H1 (cell line): ENCODE measurements around the gene GPR85.

ENCODE experiments used
- ASH2L ChIP-seq: fragments of 200-600, 300-600 bp; sonication (generic); IDR thresholded peaks from one replicate; pipeline ENCODE4 v1.7.1; 2017; ENCODE audit warnings: low read length
- EZH2 ChIP-seq: fragments of 200-600 bp; sonication (generic); IDR thresholded peaks from 2 replicates; pipeline ENCODE4 v1.7.1; 2012; ENCODE audit warnings: low read depth, mild to moderate bottlenecking, moderate library complexity, low read length, inconsistent platforms; ENCODE audit not compliant: severe bottlenecking
- GTF2F1 ChIP-seq: IDR thresholded peaks from 2 replicates; pipeline ENCODE4 v1.6.1; 2012; ENCODE audit warnings: low read depth, low read length, improper control_type of control experiment, borderline replicate concordance
- POLR2A ChIP-seq, 2 experiments: IDR thresholded peaks; 1 replicate in 1 of 2; 2 replicates in 1 of 2; pipeline ENCODE4 v1.6.1; 2011; ENCODE audit warnings: low read depth in 2 of 2, low read length in 2 of 2, mild to moderate bottlenecking in 2 of 2; ENCODE audit errors: control extremely low read depth in 1 of 2
- POLR2AphosphoS5 ChIP-seq: IDR thresholded peaks from 2 replicates; pipeline ENCODE4 v1.6.1; 2011; ENCODE audit warnings: low read depth, low read length
- SP1 ChIP-seq: IDR thresholded peaks from 2 replicates; pipeline ENCODE4 v1.6.1; 2011; ENCODE audit warnings: low read depth, low read length
- SRF ChIP-seq: IDR thresholded peaks from 2 replicates; pipeline ENCODE4 v1.6.1; 2011; ENCODE audit warnings: mild to moderate bottlenecking, low read depth, low read length, moderate library complexity
- SUZ12 ChIP-seq: fragments of 200-600 bp; sonication (generic); IDR thresholded peaks from 2 replicates; pipeline ENCODE4 v1.6.1; 2012; ENCODE audit warnings: mild to moderate bottlenecking, inconsistent platforms, low read length, moderate library complexity, mixed read lengths
- TAF1 ChIP-seq: IDR thresholded peaks from 2 replicates; pipeline ENCODE4 v1.6.1; 2011; ENCODE audit warnings: mild to moderate bottlenecking, low read depth, low read length
- TEAD4 ChIP-seq: IDR thresholded peaks from 2 replicates; pipeline ENCODE4 v1.6.1; 2012; ENCODE audit warnings: low read depth, low read length, inconsistent platforms, mixed read lengths
- YY1 ChIP-seq: IDR thresholded peaks from 2 replicates; pipeline ENCODE4 v1.6.1; 2011; ENCODE audit warnings: low read depth, mild to moderate bottlenecking, low read length
- ZNF274 ChIP-seq: IDR thresholded peaks from 2 replicates; pipeline ENCODE4 v1.7.0; 2012; ENCODE audit warnings: low read length, borderline replicate concordance; ENCODE audit errors: extremely low read depth
- TF ChIP-seq, protein P1 (sequence below), 3 experiments: IDR thresholded peaks; 1 replicate in 2 of 3; 2 replicates in 1 of 3; pipeline versions ENCODE4 v1.5.1 to v1.6.1; 2011; ENCODE audit warnings: low read length in 3 of 3, mild to moderate bottlenecking in 3 of 3, inconsistent platforms in 2 of 3, low read depth in 1 of 3, moderate library complexity in 1 of 3; ENCODE audit not compliant: insufficient read depth in 1 of 3; ENCODE audit errors: control extremely low read depth in 1 of 3

DNA sequence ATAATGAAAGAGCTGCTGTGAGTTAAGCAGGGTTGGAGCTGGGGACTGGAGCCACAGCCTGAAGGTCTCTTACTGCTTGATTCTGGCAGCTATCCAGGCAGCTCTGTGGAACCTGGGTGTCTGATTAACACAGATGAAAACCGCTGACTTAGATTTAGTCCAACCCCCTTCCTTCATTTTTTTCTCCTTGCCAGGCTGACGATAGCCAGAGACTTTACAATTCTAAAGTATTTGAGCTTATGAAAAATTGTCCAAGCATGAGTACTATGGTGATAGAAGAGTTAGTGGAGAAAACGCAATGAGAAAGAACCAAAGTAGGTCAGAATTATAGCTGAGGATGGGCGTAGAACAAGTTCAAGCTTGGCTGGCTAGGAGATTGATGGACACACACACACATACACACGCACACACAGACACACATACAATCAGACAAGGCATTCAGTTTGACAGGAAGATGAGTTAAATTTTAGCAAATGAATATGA is 13.5 kb upstream of the GPR85 start:
- TF ChIP-seq POLR2AphosphoS5 = no peak
- no peak for TF ChIP-seq SP1
- no peak for TF ChIP-seq TAF1
- TF ChIP-seq, protein P1, sequence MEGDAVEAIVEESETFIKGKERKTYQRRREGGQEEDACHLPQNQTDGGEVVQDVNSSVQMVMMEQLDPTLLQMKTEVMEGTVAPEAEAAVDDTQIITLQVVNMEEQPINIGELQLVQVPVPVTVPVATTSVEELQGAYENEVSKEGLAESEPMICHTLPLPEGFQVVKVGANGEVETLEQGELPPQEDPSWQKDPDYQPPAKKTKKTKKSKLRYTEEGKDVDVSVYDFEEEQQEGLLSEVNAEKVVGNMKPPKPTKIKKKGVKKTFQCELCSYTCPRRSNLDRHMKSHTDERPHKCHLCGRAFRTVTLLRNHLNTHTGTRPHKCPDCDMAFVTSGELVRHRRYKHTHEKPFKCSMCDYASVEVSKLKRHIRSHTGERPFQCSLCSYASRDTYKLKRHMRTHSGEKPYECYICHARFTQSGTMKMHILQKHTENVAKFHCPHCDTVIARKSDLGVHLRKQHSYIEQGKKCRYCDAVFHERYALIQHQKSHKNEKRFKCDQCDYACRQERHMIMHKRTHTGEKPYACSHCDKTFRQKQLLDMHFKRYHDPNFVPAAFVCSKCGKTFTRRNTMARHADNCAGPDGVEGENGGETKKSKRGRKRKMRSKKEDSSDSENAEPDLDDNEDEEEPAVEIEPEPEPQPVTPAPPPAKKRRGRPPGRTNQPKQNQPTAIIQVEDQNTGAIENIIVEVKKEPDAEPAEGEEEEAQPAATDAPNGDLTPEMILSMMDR (IDR thresholded peaks at IDR 0.05; ENCODE audit: control extremely low read depth in 1 of 3, insufficient read depth in 1 of 3, low read depth in 1 of 3, low read length in 3 of 3) = no peak
- no peak for TF ChIP-seq TEAD4
- TF ChIP-seq POLR2A (IDR thresholded peaks at IDR 0.05; ENCODE audit: control extremely low read depth in 1 of 2, low read depth in 2 of 2, low read length in 2 of 2) = no peak
- TF ChIP-seq EZH2 = no peak
- TF ChIP-seq SRF = no peak
- TF ChIP-seq GTF2F1 = no peak
- no peak for TF ChIP-seq ASH2L
- no peak for TF ChIP-seq ZNF274
- TF ChIP-seq SUZ12 = no peak
- TF ChIP-seq YY1 = no peak
